HepG2 (cell line): ENCODE data around the gene HNRNPA0.

Experiments used
- GABPA ChIP-seq, 2 experiments: IDR thresholded peaks; 2 replicates each; pipeline ENCODE4 v1.6.1; 2011 to 2016; ENCODE audit warnings: low read depth in 2 of 2, low read length in 1 of 2, missing biosample characterization in 1 of 2, missing genetic modification characterization in 1 of 2
- POLR2A ChIP-seq, 2 experiments: IDR thresholded peaks; 2 replicates each; pipeline ENCODE4 v1.6.1; 2011; ENCODE audit warnings: low read depth in 2 of 2, low read length in 2 of 2, mild to moderate bottlenecking in 1 of 2, moderate library complexity in 1 of 2; ENCODE audit not compliant: insufficient read depth in 1 of 2
- RCOR2 ChIP-seq: IDR thresholded peaks from 2 replicates; pipeline ENCODE4 v1.6.1; 2016; ENCODE audit warnings: missing biosample characterization, missing genetic modification reagents

DNA sequence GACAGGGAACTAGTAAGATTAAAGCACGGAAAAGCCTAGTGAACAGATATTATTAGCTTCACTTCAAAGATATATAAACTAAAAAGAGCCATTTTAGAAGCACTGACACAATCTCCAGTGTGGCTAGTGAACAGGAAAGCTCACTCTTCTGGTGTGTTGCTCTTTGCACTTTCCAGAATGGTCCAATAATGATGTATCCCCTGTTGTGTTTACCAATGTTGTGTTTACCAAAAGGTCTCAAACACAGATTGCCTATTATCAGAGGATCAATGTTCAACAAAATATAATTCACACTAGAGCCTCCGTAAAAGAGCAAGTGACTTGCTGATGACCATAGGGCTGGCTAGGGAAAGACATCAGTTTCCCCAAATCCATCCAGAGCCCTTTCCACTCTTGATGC is 29.9 kb downstream of the HNRNPA0 start:
- TF ChIP-seq RCOR2 (CRISPR knock-in tag): no peak
- no peak for TF ChIP-seq GABPA (IDR thresholded peaks at IDR 0.05; ENCODE audit: low read depth, low read length)
- no peak for TF ChIP-seq GABPA (CRISPR knock-in tag; IDR thresholded peaks at IDR 0.05; ENCODE audit: low read depth)
- TF ChIP-seq POLR2A (IDR thresholded peaks at IDR 0.05; ENCODE audit: insufficient read depth in 1 of 2, low read depth in 2 of 2, low read length in 2 of 2): no peak
